ENCODE data around the gene GH2.
"Not testable (repeated sequence)": the region's sequence is repeated elsewhere in the genome, so short reads cannot be mapped to it uniquely, and the experiment has no call there.

GRCh38 chr17:63920779-63921178, 39.0 kb upstream of the GH2 start:
- TF ChIP-seq EZH2 (IDR thresholded peaks at IDR 0.05; ENCODE audit: insufficient read depth, poor library complexity, severe bottlenecking); EZH2phosphoT487 (IDR thresholded peaks at IDR 0.05; ENCODE audit: insufficient read depth, low read depth): not testable (repeated sequence)
